Kidney (tissue), 14 donors: ENCODE data around the gene ENOPH1. TPM values are rescaled to one million over a fixed set of nuclear protein-coding genes. Genes with fewer than 3 reads are reported as not detected.

ENCODE experiments used
- DNase-seq, 5 donors: peaks; one replicate each; pipeline ENCODE4 v3.0.0-alpha.2; 2013 to 2020
- FAIRE-seq: peaks from 2 replicates; lab custom pipeline; 2012; peaks lifted over from hg19 to GRCh38; lab: Jason Lieb, UNC
- H3K27ac ChIP-seq, 2 donors: one replicate each; pipeline ENCODE4 v1.7.0; 2013; ENCODE audit warnings: low read depth in 2 of 2, low read length in 2 of 2, inconsistent platforms in 1 of 2
- H3K27me3 ChIP-seq: one replicate; pipeline ENCODE4 v1.7.1; 2013; ENCODE audit warnings: low read length, inconsistent platforms; ENCODE audit not compliant: control insufficient read depth, insufficient read depth
- H3K36me3 ChIP-seq, 3 donors: one replicate each; pipeline versions ENCODE4 v1.7.0 to v1.7.1; 2013; ENCODE audit warnings: low read length in 3 of 3, control low read depth in 1 of 3, inconsistent platforms in 1 of 3; ENCODE audit not compliant: insufficient read depth in 3 of 3, control insufficient read depth in 2 of 3
- H3K4me1 ChIP-seq, 3 donors: one replicate each; pipeline versions ENCODE4 v1.7.0 to v1.7.1; 2013; ENCODE audit warnings: low read length in 3 of 3, inconsistent platforms in 1 of 3, low read depth in 1 of 3; ENCODE audit not compliant: control insufficient read depth in 2 of 3, insufficient read depth in 2 of 3
- H3K4me3 ChIP-seq, 3 donors: one replicate each; pipeline versions ENCODE4 v1.7.0 to v1.8.1; 2013; ENCODE audit warnings: low read length in 3 of 3, control low read depth in 1 of 3, inconsistent platforms in 1 of 3
- H3K9ac ChIP-seq, 3 donors: one replicate each; pipeline versions ENCODE4 v1.7.0 to v1.7.1; 2013; ENCODE audit warnings: low read length in 3 of 3, control low read depth in 1 of 3, inconsistent platforms in 1 of 3
- H3K9me3 ChIP-seq, 3 donors: one replicate each; pipeline versions ENCODE4 v1.7.0 to v1.7.1; 2013; ENCODE audit warnings: low read length in 3 of 3, control low read depth in 1 of 3, inconsistent platforms in 1 of 3; ENCODE audit not compliant: control insufficient read depth in 2 of 3, insufficient read depth in 1 of 3
- intact Hi-C: fragments of 100-400 bp; cut with DNase I; formaldehyde crosslinking; loops from one replicate; pipeline ENCODE4 v1.11.1; 2022
- polyA plus RNA-seq: library from polyadenylated mRNA; stranded (reverse); fragments of 350-450 nt; fragmentation: Illumina TruSeq; extraction: RNeasy Lipid Tissue Mini Kit (QIAGEN cat#74804); gene quantifications from one replicate; pipeline ENCODE4 v1.2.3, GENCODE V29; 2014; ENCODE audit warnings: low read depth, low replicate concordance; ENCODE audit not compliant: insufficient read depth
- total RNA-seq: library from RNA; stranded (reverse); fragmentation: NEBNext Ultra II Directional; extraction: Animal tissue kit (Norgen Biotek cat#: 25700); gene quantifications from one replicate; pipeline ENCODE4 v1.2.1, GENCODE V29; 2021
- TF ChIP-seq, protein P1 (sequence below): IDR thresholded peaks from 3 replicates; pipeline ENCODE4 v1.5.1; 2012; ENCODE audit warnings: mild to moderate bottlenecking, moderate library complexity, borderline replicate concordance; ENCODE audit not compliant: insufficient read depth; ENCODE audit errors: extremely low read depth
- donor health status: control.
- donor health status: control.
- donor health status: control.
- donor health status: control.
- donor health status: control.
- donor health status: DM: yes; HTN: yes; CAD: no.
- donor health status: Normal renal cell carcinoma (clear cell type).

The ENOPH1 gene
- total and polyA plus RNA-seq, 2 donors from 2014 or later = 30.3 to 36.0 TPM

DNA sequence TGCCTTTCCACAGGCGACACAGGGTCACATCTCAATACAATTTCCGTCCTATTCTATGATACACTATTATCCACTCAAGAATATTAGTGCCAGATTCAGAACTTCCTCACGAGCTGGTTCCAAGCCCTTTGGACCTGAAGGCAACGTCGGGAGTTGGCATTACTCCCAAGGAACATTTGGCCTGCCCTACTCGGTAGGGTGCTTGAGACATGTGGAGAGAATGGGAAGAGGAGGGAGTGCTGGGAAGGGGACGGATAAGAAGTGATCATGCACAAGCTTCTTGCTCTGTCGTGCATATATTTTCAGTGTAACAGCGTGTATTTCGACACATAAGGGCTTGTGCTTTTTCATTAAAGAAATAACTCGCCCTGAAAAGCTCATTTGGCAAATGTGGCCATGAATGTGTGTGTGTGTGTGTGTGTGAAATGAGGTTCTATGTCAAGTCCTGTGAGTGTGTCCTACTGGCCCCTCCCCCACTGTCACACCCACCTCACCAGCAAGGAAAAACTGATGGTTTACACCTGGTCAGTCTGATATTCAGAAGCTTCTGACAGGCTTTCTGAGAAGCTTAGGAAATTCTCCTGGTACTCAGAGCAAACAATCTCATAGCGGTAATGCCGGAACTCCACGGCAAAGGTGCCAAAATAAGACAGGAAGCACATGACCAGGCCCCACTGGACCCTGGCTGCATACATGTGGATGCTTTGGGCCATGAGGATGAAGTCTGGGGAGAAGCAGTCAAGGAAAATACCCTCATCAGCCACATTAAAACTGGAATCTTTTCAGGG lies 54.8 kb downstream of the ENOPH1 start:
- intact Hi-C loops = no loop called here

DNA sequence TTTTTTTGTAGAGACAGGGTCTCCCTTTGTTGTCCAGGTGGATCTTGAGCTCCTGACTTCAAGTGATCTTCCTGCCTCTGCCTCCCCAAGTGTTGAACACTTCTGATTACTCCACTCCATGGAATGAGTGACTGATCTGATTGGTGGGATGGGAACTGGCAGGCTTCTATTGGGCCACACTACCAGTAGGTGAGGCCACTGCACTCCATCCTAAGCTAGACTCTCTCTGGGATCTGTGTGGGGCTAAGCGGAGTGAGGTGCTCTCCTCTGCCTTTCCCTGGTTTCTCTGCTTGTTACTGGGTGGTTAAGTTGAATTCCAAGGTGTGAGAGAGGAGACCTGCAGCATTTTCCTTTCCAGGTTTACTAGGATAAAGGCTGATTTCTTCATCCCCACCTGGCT lies 58.7 kb downstream of the ENOPH1 start:
- Histone ChIP-seq H3K9ac (no peak overlapping the region), H3K36me3 (no peaks in the 10 kb centered on the region), H3K4me3 (no peak overlapping the region), H3K9me3 (no peaks in the 10 kb centered on the region), H3K4me1 (no peaks in the 10 kb centered on the region), H3K27me3 (no peaks in the 10 kb centered on the region), H3K27ac (no peak overlapping the region)
- intact Hi-C loops = no loop called here
- DNase-seq (no peak), FAIRE-seq (no peak)
- TF ChIP-seq, protein P1, sequence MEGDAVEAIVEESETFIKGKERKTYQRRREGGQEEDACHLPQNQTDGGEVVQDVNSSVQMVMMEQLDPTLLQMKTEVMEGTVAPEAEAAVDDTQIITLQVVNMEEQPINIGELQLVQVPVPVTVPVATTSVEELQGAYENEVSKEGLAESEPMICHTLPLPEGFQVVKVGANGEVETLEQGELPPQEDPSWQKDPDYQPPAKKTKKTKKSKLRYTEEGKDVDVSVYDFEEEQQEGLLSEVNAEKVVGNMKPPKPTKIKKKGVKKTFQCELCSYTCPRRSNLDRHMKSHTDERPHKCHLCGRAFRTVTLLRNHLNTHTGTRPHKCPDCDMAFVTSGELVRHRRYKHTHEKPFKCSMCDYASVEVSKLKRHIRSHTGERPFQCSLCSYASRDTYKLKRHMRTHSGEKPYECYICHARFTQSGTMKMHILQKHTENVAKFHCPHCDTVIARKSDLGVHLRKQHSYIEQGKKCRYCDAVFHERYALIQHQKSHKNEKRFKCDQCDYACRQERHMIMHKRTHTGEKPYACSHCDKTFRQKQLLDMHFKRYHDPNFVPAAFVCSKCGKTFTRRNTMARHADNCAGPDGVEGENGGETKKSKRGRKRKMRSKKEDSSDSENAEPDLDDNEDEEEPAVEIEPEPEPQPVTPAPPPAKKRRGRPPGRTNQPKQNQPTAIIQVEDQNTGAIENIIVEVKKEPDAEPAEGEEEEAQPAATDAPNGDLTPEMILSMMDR = no peak

More for the DNA sequence above, 54.8 kb downstream of the ENOPH1 start:
- TF ChIP-seq, protein P1 = no peak
- Histone ChIP-seq H3K9me3 (no peaks in the 10 kb centered on the region), H3K9ac (no peak overlapping the region), H3K4me1 (no peaks in the 10 kb centered on the region), H3K4me3 (no peak overlapping the region), H3K27ac (no peak overlapping the region), H3K27me3 (no peaks in the 10 kb centered on the region), H3K36me3 (no peaks in the 10 kb centered on the region)
- DNase-seq (no peak), FAIRE-seq (no peak)

DNA sequence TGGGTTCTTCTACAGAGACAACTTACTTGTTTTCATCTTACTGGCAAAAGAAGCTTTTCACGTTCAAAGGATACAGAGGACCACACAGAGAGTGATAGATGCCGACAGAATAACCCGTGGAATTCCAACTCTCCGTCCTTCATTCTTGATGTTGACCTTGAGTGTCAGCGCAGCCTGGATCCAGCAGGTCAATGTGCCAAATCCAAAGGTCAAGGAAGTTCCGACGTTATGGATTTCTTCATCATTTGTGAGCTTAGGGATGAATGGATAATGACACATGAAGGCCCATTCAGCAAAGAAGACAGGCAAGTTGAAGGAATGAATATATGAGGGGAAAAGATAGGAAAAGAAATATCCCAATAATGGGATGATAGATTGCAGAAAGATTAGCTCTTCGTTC lies 59.6 kb downstream of the ENOPH1 start:
- no peak for FAIRE-seq
- H3K4me1 ChIP-seq = no peaks in the 10 kb centered on the region
- no peak overlapping the region for H3K9ac ChIP-seq
- H3K27me3 ChIP-seq = no peaks in the 10 kb centered on the region
- no peaks in the 10 kb centered on the region for H3K36me3 ChIP-seq
- H3K27ac ChIP-seq = no peak overlapping the region
- no peak for DNase-seq
- no peak overlapping the region for H3K4me3 ChIP-seq
- intact Hi-C loops = no loop called here
- H3K9me3 ChIP-seq = no peaks in the 10 kb centered on the region
- TF ChIP-seq, protein P1 = no peak
